PC-3 (cell line): ENCODE measurements around the gene TRAM1L1. TPM values are rescaled to one million over a fixed set of nuclear protein-coding genes. Genes with fewer than 3 reads are reported as not detected.

Experiments used
- ATAC-seq: fragments of 200-7000 bp; cut with Tn5 transposase; 2 replicates; pipeline ENCODE4 v1.9.1; 2020; ENCODE audit warnings: mild to moderate bottlenecking, moderate library complexity
- BruUV-seq: library from RNA; stranded (reverse); fragments of 400-500 nt; replicated peaks from 2 replicates; lab custom pipeline; 2021; lab: Mats Ljungman, UMichigan
- CTCF ChIA-PET: fragments of 300-600 bp; sonication (Branson Sonifier 250); formaldehyde crosslinking; loops from one replicate; lab custom pipeline; 2022; ENCODE audit warnings: antibody characterized with exemption; lab: Charles Lee
- POLR2A ChIA-PET: fragments of 300-600 bp; sonication (Branson Sonifier 250); formaldehyde crosslinking; loops from one replicate; lab custom pipeline; 2022; ENCODE audit warnings: antibody characterized with exemption; ENCODE audit not compliant: unreplicated experiment; lab: Charles Lee
- DNase-seq: peaks from one replicate; pipeline ENCODE4 v3.0.0-alpha.2; 2015
- H2AFZ ChIP-seq: fragments of 300-600 bp; sonication (generic); 2 replicates; pipeline ENCODE4 v1.6.0; 2016; ENCODE audit warnings: antibody characterized with exemption, low read length
- H3F3A ChIP-seq: fragments of 300-600 bp; sonication (generic); one replicate; pipeline ENCODE4 v1.6.0; 2017; ENCODE audit warnings: antibody characterized with exemption, low read length, control low read depth, mild to moderate bottlenecking; ENCODE audit not compliant: unreplicated experiment
- H3K27ac ChIP-seq: fragments of 300-600 bp; sonication (generic); 2 replicates; pipeline ENCODE4 v1.5.1; 2016; ENCODE audit warnings: mild to moderate bottlenecking, low read length
- H3K27me3 ChIP-seq: fragments of 300-600 bp; sonication (generic); 2 replicates; pipeline ENCODE4 v1.6.1; 2016; ENCODE audit warnings: low read length, mixed read lengths
- H3K36me3 ChIP-seq: fragments of 300-600 bp; sonication (generic); 2 replicates; pipeline ENCODE4 v1.6.1; 2016; ENCODE audit warnings: low read depth, mixed run types, low read length, mixed read lengths
- H3K4me1 ChIP-seq: fragments of 300-600 bp; sonication (generic); 2 replicates; pipeline ENCODE4 v1.5.1; 2016; ENCODE audit warnings: low read length; ENCODE audit not compliant: insufficient read depth
- H3K4me2 ChIP-seq: fragments of 300-600 bp; sonication (generic); 2 replicates; pipeline ENCODE4 v1.6.0; 2016; ENCODE audit warnings: low read length
- H3K4me3 ChIP-seq: fragments of 300-600 bp; sonication (generic); 2 replicates; pipeline ENCODE4 v1.5.1; 2016; ENCODE audit warnings: mild to moderate bottlenecking, low read length, mixed read lengths
- H3K79me2 ChIP-seq: fragments of 300-600 bp; sonication (generic); 2 replicates; pipeline ENCODE4 v1.6.1; 2017; ENCODE audit warnings: low read length, mixed read lengths
- H3K9ac ChIP-seq: fragments of 300-600 bp; sonication (generic); 2 replicates; pipeline ENCODE4 v1.6.0; 2016; ENCODE audit warnings: mild to moderate bottlenecking, low read length
- H3K9me2 ChIP-seq: fragments of 300-600 bp; sonication (generic); replicated peaks from 2 replicates; pipeline ENCODE4 v1.6.1; 2016; ENCODE audit warnings: mixed run types, low read length, mixed read lengths
- H3K9me3 ChIP-seq: fragments of 300-600 bp; sonication (generic); 2 replicates; pipeline ENCODE4 v1.6.1; 2016; ENCODE audit warnings: low read length, mixed read lengths
- H4K20me1 ChIP-seq: fragments of 300-600 bp; sonication (generic); 2 replicates; pipeline ENCODE4 v1.6.1; 2016; ENCODE audit warnings: low read length, mixed read lengths
- EZH2phosphoT487 ChIP-seq: fragments of 300-600 bp; sonication (generic); IDR thresholded peaks from 2 replicates; pipeline ENCODE4 v1.6.1; 2018; ENCODE audit warnings: mild to moderate bottlenecking, antibody characterized with exemption, low read length, borderline replicate concordance
- intact Hi-C: fragments of 100-400 bp; cut with micrococcal nuclease; formaldehyde crosslinking; loops from 2 replicates; pipeline ENCODE4 v1.9.0; 2023
- total RNA-seq: library from RNA; depleted of rRNA; stranded (reverse); fragments of >200 nt; gene quantifications from 2 replicates; pipeline ENCODE4 v1.2.3, GENCODE V29; 2014

The TRAM1L1 gene
- total RNA-seq, 1 experiment from 2014 or later, result 0.87 TPM

- Histone ChIP-seq H3K27ac (no peak overlapping the region), H3K4me3 (no peak overlapping the region), H3K36me3 (no peaks in the 10 kb centered on the region), H3K9ac (no peak overlapping the region), H3K4me2 (no peak overlapping the region), H3K27me3 (no peaks in the 10 kb centered on the region), H2AFZ (no peak overlapping the region), H3F3A (no peaks in the 10 kb centered on the region), H3K9me3 (no peaks in the 10 kb centered on the region), H3K9me2 (no peaks in the 10 kb centered on the region), H4K20me1 (no peaks in the 10 kb centered on the region), H3K79me2 (no peaks in the 10 kb centered on the region), H3K4me1 (no peaks in the 10 kb centered on the region)
- ChIA-PET POLR2A (no interaction called here), CTCF (no interaction called here)
- no peak for TF ChIP-seq EZH2phosphoT487
- no peak for ATAC-seq
- intact Hi-C loops, result no loop called here
- no TSS peak for BruUV-seq
- DNase-seq, result no peak
Measured at GRCh38 chr4:117042962-117043361, 42.4 kb downstream of the TRAM1L1 start.
